DND-41 (cell line): Measurements from ENCODE around the gene EDRF1.

Experiments
- EZH2 ChIP-seq: IDR thresholded peaks from 3 replicates; pipeline ENCODE4 v1.6.1; 2012; ENCODE audit warnings: borderline replicate concordance, low read depth, mild to moderate bottlenecking, moderate library complexity, low read length, inconsistent platforms; ENCODE audit not compliant: severe bottlenecking
- TF ChIP-seq, protein P1 (sequence below): IDR thresholded peaks from 2 replicates; pipeline ENCODE4 v1.5.1; 2012; ENCODE audit warnings: borderline replicate concordance, low read length, moderate library complexity, mild to moderate bottlenecking; ENCODE audit not compliant: poor library complexity, severe bottlenecking; ENCODE audit errors: extremely low read depth

DNA sequence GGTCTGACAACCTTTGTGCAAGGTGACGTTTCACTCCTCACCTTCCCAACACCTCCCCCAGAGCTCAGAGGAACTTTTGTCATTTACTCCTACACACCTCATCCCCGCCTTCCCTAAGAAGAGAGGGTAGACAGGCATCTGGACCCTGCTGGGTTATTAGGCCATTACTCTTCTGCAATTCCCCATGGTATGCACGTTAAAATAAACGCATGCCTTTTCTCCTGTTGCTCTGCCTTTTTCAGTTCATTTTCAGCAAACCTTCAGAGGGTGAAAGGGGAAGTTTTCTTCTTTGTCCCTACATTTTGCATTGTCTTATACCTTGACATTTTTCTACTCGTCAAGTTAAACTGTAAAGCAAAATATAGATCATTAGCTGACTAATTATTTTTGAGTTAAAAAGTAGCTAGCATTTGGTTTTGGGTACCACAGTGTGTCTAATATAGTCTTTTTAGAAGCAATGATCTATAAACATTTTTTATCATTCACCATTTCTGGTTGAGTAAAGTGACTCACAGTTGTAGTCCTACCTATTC lies 10.5 kb upstream of the EDRF1 start:
- TF ChIP-seq, protein P1, sequence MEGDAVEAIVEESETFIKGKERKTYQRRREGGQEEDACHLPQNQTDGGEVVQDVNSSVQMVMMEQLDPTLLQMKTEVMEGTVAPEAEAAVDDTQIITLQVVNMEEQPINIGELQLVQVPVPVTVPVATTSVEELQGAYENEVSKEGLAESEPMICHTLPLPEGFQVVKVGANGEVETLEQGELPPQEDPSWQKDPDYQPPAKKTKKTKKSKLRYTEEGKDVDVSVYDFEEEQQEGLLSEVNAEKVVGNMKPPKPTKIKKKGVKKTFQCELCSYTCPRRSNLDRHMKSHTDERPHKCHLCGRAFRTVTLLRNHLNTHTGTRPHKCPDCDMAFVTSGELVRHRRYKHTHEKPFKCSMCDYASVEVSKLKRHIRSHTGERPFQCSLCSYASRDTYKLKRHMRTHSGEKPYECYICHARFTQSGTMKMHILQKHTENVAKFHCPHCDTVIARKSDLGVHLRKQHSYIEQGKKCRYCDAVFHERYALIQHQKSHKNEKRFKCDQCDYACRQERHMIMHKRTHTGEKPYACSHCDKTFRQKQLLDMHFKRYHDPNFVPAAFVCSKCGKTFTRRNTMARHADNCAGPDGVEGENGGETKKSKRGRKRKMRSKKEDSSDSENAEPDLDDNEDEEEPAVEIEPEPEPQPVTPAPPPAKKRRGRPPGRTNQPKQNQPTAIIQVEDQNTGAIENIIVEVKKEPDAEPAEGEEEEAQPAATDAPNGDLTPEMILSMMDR: no peak
- no peak for TF ChIP-seq EZH2
